GM18870 (cell line): ENCODE data around the gene KRT14.

Source experiments
- ATAC-seq: cut with Tn5 transposase; IDR thresholded peaks from one replicate; pipeline ENCODE4 v1.9.1; 2021; ENCODE audit warnings: moderate library complexity; ENCODE audit not compliant: unreplicated experiment

Gene KRT14

DNA sequence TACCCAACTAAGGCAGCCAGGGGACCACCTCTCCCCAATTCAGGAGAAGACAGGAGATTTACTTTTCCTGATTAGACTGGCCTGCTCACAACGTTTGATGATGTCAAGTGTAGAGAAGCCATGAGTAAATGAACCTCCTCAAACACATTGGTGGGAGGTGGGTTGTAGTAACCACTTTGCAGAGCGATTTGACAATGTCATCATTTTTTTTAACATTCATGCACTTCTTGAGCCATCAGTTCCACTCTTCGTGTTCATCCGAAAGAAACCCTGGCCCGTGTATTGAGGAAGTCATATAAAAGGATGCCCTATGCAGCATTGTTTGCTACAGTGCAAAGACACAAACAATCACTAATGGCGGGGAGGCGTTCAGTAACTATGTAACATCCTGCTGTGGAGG is 53.1 kb downstream of the KRT14 start:
- ATAC-seq = no peak

DNA sequence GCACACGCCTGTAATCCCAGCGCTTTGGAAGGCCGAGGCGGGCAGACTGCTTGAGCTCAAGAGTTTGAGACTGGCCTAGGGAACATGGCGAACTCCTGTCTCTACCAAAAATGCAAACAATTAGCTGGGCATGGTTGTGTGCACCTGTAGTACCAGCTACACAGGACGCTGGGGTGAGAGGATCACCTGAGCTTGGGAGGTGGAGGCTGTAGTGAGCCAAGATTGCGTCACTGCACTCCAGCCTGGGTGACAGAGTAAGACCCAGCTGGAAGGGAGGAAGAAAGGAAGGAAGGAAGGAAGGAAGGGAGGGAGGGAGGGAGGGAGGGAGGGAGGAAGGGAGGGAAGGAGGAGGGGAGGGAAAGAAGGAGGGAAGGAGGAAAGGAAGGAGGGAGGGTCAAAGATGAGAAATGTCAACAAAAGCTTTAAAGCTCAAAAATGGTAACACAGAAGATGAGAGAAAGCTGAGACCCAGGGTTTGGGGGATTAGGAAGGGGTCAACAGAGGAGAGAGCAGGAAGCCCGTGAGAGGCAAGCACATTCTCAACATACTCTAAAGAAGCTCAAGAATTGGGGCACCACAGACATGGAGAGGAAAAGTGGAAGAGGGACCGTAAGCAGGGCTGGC is 53.6 kb downstream of the KRT14 start:
- no peak for ATAC-seq
